Fibroblast of skin of back (primary cell): Measurements from ENCODE around the gene FSCN2. TPM values are rescaled to one million over a fixed set of nuclear protein-coding genes. Genes with fewer than 3 reads are reported as not detected.
A peak's percentile ranks its signal among the peaks of the same experiment; 100 is the strongest.

ENCODE experiments used
- DNase-seq: peaks from one replicate; pipeline ENCODE4 v3.0.0-alpha.2; 2013
- polyA plus RNA-seq, 2 experiments: library from polyadenylated mRNA; unstranded; fragments of 120-200 nt; gene quantifications; one replicate each; pipeline ENCODE4 v1.2.1, GENCODE V29; 2013; ENCODE audit not compliant: insufficient read length in 2 of 2

FSCN2 gene, protein sequence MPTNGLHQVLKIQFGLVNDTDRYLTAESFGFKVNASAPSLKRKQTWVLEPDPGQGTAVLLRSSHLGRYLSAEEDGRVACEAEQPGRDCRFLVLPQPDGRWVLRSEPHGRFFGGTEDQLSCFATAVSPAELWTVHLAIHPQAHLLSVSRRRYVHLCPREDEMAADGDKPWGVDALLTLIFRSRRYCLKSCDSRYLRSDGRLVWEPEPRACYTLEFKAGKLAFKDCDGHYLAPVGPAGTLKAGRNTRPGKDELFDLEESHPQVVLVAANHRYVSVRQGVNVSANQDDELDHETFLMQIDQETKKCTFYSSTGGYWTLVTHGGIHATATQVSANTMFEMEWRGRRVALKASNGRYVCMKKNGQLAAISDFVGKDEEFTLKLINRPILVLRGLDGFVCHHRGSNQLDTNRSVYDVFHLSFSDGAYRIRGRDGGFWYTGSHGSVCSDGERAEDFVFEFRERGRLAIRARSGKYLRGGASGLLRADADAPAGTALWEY
- polyA plus RNA-seq (2013, experiment 1 of 2; ENCODE audit: insufficient read length), result 1.3 TPM
- polyA plus RNA-seq (2013, experiment 2 of 2; ENCODE audit: insufficient read length), result 2.0 TPM

DNA sequence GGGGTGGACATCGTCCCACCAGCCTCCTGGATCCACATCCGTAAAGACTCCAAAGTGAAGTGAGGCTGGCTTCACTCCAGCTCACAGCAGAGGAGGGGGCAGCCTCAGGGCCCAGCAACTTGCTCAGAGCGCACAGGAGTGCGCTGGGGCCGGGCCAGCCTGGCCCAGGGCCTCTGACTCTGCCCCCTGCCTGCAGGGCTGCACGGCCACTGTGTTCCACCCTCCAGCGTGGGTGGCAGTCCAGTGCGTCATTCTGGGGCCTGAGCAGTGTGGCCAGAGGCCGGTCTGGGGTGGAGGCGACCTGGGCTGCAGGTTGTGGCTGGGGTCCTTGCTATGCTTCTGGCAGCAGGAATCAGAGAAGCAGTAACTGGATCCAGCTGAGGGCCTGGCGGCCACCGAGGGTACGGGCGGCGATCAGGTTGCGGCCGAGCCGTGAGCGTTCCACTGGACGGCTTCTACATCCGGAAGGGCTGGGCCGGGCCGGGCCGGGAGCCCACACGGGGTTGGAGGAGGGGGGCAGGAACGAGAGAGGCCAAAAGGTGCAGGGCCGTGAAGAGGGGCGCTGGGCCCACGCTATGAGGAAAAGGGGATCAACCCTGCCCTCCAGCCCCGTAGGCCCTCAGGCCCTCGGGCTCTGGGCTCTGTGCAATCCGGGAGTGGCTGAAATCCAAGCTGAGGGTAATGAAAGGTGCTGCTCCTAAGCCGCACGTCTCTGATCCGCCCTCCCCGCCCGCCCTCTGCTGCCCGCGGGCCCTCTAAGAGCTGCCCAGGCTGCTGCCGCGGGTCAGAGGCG lies at the start of gene FSCN2:
Gene FSCN2 (plus strand): TSS at position 787 of the 793 bp plus-strand sequence. CDS start 155 bp downstream, outside the sequence.
- no peak for DNase-seq

DNA sequence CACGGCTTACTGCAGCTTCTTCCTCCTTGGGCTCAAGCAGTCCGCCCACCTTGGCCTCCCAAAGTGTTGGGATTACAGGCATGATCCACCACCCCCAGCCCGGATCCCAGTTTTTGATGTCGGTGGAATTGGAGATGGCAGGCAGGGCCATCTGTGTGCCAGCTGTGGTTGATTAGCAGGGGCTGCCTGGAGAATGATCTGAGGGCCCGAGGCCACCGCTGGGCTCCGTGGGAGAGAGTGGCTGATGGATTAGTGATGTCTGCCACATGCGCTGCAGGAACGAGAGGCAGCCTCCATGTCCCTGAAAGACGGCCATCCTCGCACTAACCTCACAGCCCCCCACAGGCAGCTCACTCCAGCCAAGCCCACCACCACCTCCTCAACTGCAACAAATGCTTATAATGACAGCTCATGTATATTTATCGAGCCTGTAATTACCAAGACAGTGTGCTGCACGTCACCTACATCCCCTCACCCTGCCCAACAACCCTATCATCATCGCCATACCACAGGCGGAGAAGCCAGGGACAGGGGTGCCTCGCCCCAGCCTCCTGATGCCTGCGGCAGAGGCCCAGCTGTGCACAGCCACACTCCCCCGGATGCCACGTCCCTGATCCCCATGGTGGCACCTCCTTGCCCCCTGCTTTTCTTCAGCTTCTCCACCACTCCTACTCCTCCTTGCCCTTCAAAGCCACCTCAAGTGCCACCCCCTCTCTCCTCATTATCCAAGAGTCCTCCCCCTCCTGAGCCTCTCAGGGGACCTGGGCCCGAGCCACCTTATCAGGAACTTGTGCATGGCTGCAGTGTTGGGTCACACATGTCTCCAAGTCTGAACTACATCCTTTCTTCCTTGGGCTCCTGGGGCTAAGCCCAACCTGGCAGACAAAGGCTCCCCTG lies 48.8 kb upstream of the FSCN2 start:
- DNase-seq, result peak; percentile 40

GRCh38 chr17:81480140-81481072 lies 47.8 kb upstream of the FSCN2 start:
- DNase-seq, result peak; percentile 91

DNA sequence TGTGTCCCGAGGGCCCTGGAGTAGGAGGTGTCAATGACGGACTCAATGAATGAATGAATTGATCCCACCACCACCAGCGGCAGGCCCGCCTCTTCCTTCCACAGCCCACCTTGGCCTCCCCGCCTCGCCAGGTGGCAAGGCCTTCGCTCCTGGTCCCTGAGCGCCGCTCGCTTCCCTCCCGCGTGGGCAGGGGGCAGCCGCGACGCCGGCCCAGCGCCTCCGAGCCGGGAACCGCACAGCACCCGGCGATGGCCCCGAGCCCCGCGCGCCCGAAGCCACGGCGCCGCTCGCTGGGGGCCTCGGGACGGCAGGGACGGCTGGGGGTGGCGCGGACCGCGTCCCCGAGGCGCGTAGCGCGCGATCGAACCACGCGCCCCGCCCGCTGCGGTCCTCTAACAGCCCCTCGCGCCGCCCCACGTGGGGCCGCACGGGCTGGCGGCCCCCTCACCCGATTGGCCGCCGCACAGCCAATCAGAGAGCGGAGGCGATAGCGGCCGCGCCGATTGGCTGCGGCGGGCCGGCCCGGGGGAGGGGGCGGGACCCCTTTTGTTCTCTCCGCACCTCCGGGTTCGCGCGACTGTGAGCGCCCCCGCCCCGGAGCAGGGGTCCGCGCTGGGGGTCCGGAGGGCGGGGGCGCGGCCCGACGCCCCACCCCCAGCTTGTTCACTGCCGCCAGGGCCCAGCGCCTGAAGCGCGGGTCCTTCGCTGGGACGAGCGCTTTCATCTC lies 46.9 kb upstream of the FSCN2 start:
- DNase-seq, result peak; percentile 73

GRCh38 chr17:81481815-81482505 lies 46.2 kb upstream of the FSCN2 start:
- no peak for DNase-seq

- DNase-seq, result no peak
Observed at GRCh38 chr17:81482673-81483072, 45.5 kb upstream of the FSCN2 start.

- DNase-seq, result no peak
Observed at GRCh38 chr17:81483085-81483861, 44.9 kb upstream of the FSCN2 start.

GRCh38 chr17:81483862-81484194 lies 44.3 kb upstream of the FSCN2 start:
- no peak for DNase-seq

- DNase-seq, result peak; percentile 77
Observed at GRCh38 chr17:81484195-81484979, 43.8 kb upstream of the FSCN2 start.

DNA sequence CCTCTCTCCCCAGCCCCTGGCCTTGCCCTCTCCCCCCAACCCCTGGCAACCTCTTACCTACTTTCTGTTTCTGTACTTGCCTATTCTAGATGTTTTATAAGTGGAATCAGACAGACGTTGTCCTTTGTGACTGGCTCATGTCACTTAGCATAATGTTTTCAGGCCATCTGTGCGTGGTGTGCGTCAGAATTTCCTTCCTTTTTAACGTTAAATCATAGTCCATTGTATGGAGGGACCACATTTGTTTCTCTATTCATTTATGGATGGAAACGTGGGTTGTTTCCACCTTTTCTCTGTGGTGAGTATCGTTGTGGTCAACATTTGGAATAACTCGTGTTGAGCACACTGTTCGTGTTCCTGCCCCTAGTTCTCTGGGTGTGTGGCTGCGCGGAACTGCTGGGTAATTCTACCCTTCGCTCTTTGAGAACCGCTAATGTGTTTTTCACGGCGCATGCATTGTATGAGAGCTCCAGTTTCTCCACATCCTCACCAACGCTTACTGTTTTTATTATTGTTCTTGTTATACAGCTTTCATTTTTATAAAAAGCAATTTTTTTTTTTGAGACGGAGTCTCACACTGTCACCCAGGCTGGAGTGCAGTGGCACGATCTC lies 41.9 kb upstream of the FSCN2 start:
- DNase-seq, result no peak

DNA sequence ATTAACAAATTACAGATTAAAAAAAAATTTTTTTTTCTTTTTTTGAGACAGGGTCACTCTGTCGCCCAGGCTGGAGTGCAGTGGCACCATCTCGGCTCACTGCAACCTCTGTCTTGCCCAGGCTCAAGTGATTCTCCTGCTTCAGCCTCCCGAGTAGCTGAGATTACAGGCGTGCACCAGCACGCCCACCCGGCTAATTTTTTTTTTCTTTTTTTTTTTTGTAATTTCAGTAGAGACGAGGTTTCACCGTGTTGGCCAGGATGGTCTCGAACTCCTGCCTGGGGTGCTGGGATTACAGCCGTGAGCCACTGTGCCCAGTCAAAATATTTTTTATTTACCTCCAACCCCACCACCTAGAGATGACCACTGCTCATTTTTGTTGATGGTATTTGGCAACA lies 41.1 kb upstream of the FSCN2 start:
- no peak for DNase-seq

DNA sequence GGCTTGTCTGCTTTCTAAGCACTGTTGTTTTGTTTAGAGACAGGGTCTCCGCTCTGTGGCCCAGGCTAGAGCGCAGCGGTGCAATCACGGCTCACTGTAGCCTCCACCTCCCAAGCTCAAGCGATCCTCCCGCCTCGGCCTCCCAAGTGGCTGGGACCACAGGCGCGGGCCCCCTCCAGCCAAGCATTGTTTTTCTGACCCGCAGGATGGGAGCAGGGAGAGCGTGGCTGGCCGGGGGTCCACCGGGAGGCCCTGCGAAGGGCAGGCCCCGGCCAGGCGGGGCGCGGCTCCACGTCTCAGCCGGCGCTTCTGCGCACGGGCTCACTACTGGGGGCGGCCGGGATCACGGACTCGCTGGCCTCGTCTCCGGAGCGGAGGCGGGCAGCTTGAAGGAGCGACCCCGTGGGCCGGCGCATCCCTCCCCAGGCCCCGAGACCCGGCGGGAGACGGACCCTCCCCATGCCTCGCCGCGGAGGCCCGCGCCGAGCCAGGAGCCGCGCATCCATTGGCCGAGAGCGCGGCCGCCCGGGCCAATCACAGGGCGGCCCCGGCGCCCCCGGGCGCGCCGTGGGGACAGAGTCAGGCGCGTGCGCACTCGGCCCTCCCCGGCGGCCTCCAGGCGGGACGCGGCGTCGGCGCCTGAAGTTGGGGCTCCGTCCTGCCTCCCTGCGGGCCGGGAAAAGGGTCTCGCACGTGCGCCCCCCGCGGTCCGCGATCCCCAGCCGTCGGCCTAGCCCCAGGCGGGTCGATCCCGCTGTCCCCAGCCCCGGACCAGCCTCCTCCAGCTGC lies 40.5 kb upstream of the FSCN2 start:
- peak; percentile 80 for DNase-seq

- no peak for DNase-seq
Observed at GRCh38 chr17:81488276-81488860, 39.8 kb upstream of the FSCN2 start.

GRCh38 chr17:81489012-81489997 lies 38.9 kb upstream of the FSCN2 start:
- no peak for DNase-seq
